HG02970 (cell line): ENCODE data around the gene MACF1.

Experiments
- ATAC-seq: cut with Tn5 transposase; IDR thresholded peaks from one replicate; pipeline ENCODE4 v1.9.1; 2021; ENCODE audit warnings: mild to moderate bottlenecking, moderate library complexity, moderate number of reproducible peaks; ENCODE audit not compliant: unreplicated experiment, low FRiP score

The MACF1 gene

GRCh38 chr1:39213511-39214002 lies 9.1 kb downstream of the MACF1 start:
- ATAC-seq = no peak

GRCh38 chr1:39214021-39214713 lies 9.7 kb downstream of the MACF1 start:
- no peak for ATAC-seq

GRCh38 chr1:39214714-39214997 lies 10.2 kb downstream of the MACF1 start:
- ATAC-seq = peak; percentile 29

GRCh38 chr1:39214998-39215873 lies 10.7 kb downstream of the MACF1 start:
- peak; percentile 38 for ATAC-seq

DNA sequence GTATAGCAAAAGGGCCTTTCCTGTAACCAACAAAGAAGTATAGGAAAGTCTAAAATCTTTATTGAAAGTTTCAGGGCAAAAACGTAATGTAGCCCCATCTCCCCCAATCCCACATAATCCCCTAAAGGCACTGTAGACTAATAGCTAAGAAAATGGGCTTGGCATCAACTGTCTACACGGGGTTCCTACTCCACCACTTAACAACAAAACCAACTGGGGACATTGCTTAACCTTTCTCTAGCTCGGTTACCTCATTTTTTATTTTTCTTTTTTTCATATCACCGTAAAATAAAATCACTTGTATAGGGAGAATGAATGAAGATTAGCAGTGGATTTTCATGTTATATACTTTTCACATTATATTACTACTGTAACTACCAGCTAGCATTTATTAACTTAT lies 12.3 kb downstream of the MACF1 start:
- no peak for ATAC-seq

GRCh38 chr1:39220891-39221870 lies 16.7 kb downstream of the MACF1 start:
- ATAC-seq = no peak

DNA sequence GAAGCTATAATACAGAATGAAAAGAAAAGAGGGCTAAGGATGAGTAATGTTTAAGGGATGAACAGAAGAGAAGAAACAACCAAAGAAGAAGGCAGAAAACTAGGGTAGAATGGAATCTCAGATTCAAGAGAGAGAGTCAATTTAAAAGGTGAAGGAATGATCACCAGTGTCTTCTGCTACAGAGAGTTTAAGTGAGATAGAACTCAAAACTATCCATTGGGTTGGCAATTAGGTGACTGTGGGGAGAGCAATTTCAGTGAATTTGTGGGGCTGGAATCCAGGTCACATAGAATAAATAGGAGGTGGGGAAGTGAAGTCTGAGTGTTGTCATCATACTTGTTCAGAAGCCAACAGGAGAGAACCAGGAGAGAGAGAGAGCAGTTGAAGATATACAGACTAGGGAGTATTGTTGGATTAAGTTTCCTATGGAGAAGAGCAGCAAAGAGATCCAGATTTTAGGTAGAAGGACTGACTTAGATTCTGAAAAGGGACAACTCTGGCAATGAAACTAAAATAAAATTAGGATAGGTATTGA lies 19.9 kb downstream of the MACF1 start:
- no peak for ATAC-seq

GRCh38 chr1:39226836-39227235 lies 22.3 kb downstream of the MACF1 start:
- no peak for ATAC-seq

DNA sequence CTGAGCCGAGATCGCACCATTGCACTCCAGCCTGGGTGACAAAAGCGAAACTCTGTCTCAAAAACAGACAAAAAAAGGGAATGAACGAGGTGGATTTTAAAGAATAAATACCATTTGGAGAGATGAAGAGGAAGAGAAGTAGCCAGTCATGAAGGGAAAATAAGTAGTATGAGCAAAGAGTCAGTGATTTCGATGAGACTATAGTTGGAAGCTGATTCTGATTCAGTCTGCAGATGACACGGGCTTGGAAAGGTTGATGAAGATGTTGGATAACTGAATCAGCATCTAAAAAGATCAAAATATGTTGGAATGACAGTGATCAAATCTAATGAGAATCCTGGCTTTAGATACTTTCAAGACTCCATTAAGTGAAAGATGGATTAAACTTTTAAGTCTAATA lies 23.8 kb downstream of the MACF1 start:
- no peak for ATAC-seq

GRCh38 chr1:39229504-39229903 lies 25.0 kb downstream of the MACF1 start:
- no peak for ATAC-seq

GRCh38 chr1:39230261-39231190 lies 26.0 kb downstream of the MACF1 start:
- peak; percentile 63 for ATAC-seq

GRCh38 chr1:39236971-39237370 lies 32.5 kb downstream of the MACF1 start:
- ATAC-seq = no peak

DNA sequence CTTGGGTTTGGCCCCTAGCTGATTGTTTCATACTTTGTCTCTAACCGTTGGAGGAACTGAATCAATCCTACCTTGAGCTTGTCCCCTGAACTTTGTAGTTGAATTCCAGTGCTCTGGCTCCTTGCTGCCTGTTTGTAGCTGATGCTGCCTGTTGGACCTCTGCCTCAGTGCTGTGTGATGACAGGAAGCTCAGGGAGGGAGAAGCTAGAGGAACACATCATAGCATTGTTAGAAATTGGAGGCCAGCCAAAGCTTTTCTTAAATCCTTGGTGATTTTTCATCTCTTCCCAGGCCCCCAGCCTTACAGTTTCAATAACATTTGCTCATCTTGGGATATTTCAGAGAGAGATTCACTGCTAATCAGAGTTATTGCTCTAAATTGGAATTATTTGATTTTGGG lies 34.0 kb downstream of the MACF1 start:
- no peak for ATAC-seq

DNA sequence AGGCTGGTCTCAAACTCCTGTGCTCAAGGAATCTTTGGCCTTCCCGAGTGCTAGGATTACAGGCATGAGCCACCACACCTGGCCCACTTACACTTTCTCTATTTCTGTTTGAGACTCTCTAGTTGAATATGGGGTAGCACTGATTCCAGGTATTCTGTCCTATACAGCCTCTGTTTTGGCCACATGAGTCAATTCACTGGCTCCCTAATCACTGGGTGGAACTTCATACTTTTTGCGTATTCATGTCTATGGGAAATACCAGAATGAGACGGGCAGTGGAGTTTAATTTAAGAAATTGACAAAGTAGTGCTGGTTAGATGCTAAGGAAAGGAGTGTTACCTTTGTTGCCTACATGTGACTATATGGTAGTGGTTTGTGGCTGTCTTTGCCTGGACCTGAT lies 35.5 kb downstream of the MACF1 start:
- ATAC-seq = no peak

GRCh38 chr1:39243302-39243701 lies 38.8 kb downstream of the MACF1 start:
- ATAC-seq = no peak

DNA sequence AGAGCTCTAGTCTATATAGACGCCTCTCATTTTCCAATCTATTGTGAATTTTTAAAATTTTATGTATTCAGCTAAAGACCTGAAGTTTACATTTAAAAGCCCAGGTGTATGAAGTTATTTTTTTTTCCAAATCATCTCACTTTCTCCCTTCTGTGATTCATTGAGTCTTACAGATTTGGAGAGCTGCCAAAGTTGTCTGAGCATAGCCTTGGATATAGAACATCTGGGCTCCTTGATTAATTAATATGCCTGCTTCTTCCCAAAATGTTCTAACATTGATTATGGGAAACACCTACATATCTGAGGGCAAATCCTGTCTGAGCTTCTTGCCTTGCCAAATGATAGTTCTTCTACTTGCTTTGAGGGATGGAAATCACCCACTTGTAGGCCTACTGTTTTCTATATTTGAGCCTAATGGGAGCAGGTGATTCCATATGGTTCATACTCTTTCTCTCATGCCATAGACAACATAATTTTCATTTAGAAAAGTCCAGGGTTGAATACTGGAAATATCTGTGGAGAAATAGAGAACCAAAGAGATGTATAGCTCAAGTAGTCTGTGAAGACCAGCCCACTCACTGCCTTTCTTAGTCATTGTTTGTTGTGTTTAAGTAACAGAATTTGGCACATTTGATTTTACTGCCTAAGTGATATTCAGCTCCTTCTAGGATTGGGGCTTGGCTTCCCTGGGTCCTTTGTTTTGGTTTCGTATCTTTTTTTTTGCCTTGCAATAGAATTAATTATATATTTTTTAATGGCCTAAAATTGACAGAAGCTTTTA lies 46.2 kb downstream of the MACF1 start:
- ATAC-seq = no peak

DNA sequence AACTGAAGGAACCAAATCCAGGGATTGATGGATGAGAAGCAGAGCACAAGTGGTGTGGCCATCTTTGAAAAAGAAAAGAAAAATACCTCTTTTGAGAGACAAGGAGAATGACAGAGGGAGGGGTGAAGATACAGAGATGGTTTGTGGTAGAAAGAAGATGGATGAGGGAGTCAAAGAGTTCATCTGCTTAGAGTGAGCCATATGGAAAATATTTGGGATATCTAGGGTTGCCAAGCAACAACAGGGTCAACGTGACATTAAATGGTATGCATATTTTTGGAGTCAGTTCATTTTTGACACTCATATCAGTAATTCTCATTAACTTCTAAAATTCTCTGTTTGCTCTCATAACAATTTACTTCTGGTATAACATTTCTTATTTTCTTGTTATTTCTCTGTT lies 50.7 kb downstream of the MACF1 start:
- no peak for ATAC-seq

DNA sequence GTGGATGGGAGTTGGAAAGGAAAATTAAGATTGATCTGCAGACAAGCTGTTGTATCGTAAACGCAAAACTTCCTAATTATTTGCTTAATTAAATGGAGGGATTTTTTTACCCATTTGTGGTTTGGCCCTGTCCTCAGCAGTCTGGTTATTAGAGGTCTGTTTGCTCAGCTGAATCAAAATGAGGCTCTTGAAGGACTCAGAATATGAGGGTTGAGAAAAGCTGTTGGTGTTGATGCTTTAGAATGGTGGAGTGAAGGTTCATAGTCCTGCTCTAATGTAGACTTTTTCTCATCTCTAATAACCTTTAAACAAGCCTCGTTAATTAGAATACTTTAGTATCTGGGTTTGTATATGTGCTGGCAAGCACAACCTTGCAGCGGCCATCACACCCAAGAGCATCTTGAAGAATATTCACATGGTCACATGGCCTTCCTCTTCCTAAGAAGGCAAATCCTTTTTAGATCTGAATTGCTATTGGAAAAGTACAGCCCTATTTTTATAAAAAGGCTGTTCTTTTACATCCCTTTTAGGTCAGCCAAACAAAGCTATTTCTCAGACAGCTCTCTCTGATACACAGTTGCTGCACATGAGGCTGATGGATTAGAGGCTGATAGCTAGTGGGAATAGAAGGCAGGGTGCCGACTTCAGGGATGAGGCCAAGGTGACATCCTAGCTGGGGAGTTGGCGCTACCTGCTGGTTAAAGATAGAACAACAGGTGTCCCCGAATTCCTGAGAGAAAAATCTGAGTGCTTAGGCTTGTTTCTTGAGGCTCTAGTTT lies 53.8 kb downstream of the MACF1 start:
- ATAC-seq = no peak
